ENCODE data around the gene PPP1R14C. TPM values are rescaled to one million over a fixed set of nuclear protein-coding genes. Genes with fewer than 3 reads are reported as not detected.

PPP1R14C gene
- total RNA-seq, 2 experiments from 2014 or later = 0.21 TPM; not detected in 1

- peaks cover 23% of the 10 kb centered on the region for H3K27me3 Mint-ChIP-seq
- H3K36me3 Mint-ChIP-seq (ENCODE audit: low read depth) = no peaks in the 10 kb centered on the region
- H3K4me3 Mint-ChIP-seq = no peak overlapping the region
- DNase-seq (no peak), ATAC-seq (no peak)
- H3K27ac Mint-ChIP-seq = no peak overlapping the region
- no peaks in the 10 kb centered on the region for H3K4me1 Mint-ChIP-seq
- H3K9me3 Mint-ChIP-seq (ENCODE audit: low read depth) = no peaks in the 10 kb centered on the region
- ChIA-PET CTCF (interaction anchor here (0.7 kb wide), 1 partner anchor 10 kb away, joined by 3 read pairs; no protein-coding TSS in a partner anchor), POLR2A (no interaction called here)
- intact Hi-C loops (cut with DNase I, micrococcal nuclease) = no loop called here
Observed at GRCh38 chr6:150280703-150281102, 137.9 kb downstream of the PPP1R14C start.

- Mint-ChIP-seq H3K27ac (no peak overlapping the region), H3K27me3 (peaks cover 32% of the 10 kb centered on the region), H3K9me3 (ENCODE audit: low read depth) (no peaks in the 10 kb centered on the region), H3K4me1 (no peaks in the 10 kb centered on the region), H3K4me3 (no peak overlapping the region), H3K36me3 (ENCODE audit: low read depth) (no peaks in the 10 kb centered on the region)
- no peak for DNase-seq
- intact Hi-C loops (cut with DNase I, micrococcal nuclease) = no loop called here
- ATAC-seq = no peak
- POLR2A ChIA-PET = no interaction called here
- CTCF ChIA-PET = no interaction called here
Observed at GRCh38 chr6:150281767-150282166, 138.9 kb downstream of the PPP1R14C start.

GRCh38 chr6:150282806-150283205 is 140.0 kb downstream of the PPP1R14C start:
- Mint-ChIP-seq H3K9me3 (ENCODE audit: low read depth) (no peaks in the 10 kb centered on the region), H3K27ac (no peak overlapping the region), H3K4me3 (no peak overlapping the region), H3K27me3 (peaks cover 32% of the 10 kb centered on the region), H3K4me1 (no peaks in the 10 kb centered on the region), H3K36me3 (ENCODE audit: low read depth) (no peaks in the 10 kb centered on the region)
- ATAC-seq (no peak), DNase-seq (no peak)
- POLR2A ChIA-PET = interaction anchor here (0.6 kb wide), 1 partner anchor 229 kb away, joined by 3 read pairs; no protein-coding TSS in a partner anchor
- CTCF ChIA-PET = no interaction called here
- intact Hi-C loops (cut with DNase I, micrococcal nuclease) = no loop called here

GRCh38 chr6:150286460-150286859 is 143.6 kb downstream of the PPP1R14C start:
- no peak overlapping the region for H3K4me3 Mint-ChIP-seq
- no peaks in the 10 kb centered on the region for H3K9me3 Mint-ChIP-seq (ENCODE audit: low read depth)
- peaks cover 30% of the 10 kb centered on the region for H3K27me3 Mint-ChIP-seq
- no peaks in the 10 kb centered on the region for H3K36me3 Mint-ChIP-seq (ENCODE audit: low read depth)
- DNase-seq (no peak), ATAC-seq (no peak)
- no peaks in the 10 kb centered on the region for H3K4me1 Mint-ChIP-seq
- CTCF ChIA-PET = no interaction called here
- intact Hi-C loops (cut with DNase I, micrococcal nuclease) = no loop called here
- POLR2A ChIA-PET = no interaction called here
- no peak overlapping the region for H3K27ac Mint-ChIP-seq

DNA sequence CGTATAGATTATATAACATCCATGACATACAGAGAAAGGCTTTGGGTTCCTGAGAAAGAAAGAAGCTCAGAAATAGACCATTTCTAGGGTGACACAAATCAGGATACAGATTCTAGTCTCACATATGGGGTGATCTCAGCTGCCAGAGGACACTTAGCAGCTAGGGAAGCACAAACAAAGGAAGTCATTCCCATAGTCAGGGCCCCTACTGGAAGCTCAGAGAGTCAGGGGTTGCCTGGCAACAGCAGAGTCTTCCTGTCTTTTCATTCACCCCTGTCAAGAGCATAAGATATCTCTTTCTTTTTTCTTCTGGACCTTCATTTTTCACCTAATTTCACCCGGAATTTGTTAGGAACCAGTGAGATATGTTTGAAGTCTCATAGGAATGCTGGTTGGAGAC is 144.1 kb downstream of the PPP1R14C start:
- ChIA-PET CTCF (no interaction called here), POLR2A (no interaction called here)
- no peaks in the 10 kb centered on the region for H3K4me1 Mint-ChIP-seq
- H3K4me3 Mint-ChIP-seq = no peak overlapping the region
- H3K36me3 Mint-ChIP-seq (ENCODE audit: low read depth) = no peaks in the 10 kb centered on the region
- ATAC-seq (no peak), DNase-seq (no peak)
- intact Hi-C loops (cut with DNase I, micrococcal nuclease) = no loop called here
- peaks cover 27% of the 10 kb centered on the region for H3K27me3 Mint-ChIP-seq
- no peaks in the 10 kb centered on the region for H3K9me3 Mint-ChIP-seq (ENCODE audit: low read depth)
- no peak overlapping the region for H3K27ac Mint-ChIP-seq

DNA sequence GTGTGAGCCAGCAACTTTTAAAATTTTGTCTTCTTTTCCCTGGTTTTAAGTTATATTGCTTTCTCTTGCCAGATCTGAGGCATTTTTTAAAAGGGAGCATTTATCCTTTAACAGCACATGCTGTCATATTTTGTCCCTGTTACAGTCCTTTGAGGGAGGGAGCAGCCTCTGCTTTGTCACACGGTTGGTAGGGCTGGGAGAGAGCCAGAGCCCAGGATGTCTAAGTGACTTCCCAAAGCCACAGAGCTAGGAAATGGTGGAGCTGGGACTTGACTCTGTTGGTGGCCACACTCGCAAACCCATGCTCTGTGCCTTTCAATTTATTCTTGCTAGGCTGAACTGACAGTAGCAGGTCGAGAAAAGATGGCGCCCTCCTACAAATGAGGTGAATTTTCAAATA is 145.6 kb downstream of the PPP1R14C start:
- Mint-ChIP-seq H3K36me3 (ENCODE audit: low read depth) (no peaks in the 10 kb centered on the region), H3K9me3 (ENCODE audit: low read depth) (no peaks in the 10 kb centered on the region), H3K4me3 (no peak overlapping the region), H3K27me3 (peaks cover 22% of the 10 kb centered on the region), H3K27ac (no peak overlapping the region), H3K4me1 (no peaks in the 10 kb centered on the region)
- CTCF ChIA-PET = interaction anchor here (0.5 to 0.9 kb wide), 3 partner anchors 12 to 298 kb away, joined by 3 read pairs; no protein-coding TSS in a partner anchor
- no peak for ATAC-seq
- POLR2A ChIA-PET = no interaction called here
- intact Hi-C loops (cut with DNase I, micrococcal nuclease) = no loop called here
- no peak for DNase-seq

GRCh38 chr6:150289454-150290071 is 146.7 kb downstream of the PPP1R14C start:
- Mint-ChIP-seq H3K27ac (no peak overlapping the region), H3K9me3 (ENCODE audit: low read depth) (no peaks in the 10 kb centered on the region), H3K4me3 (no peak overlapping the region), H3K36me3 (ENCODE audit: low read depth) (no peaks in the 10 kb centered on the region), H3K27me3 (peaks cover 21% of the 10 kb centered on the region), H3K4me1 (peaks cover 3% of the 10 kb centered on the region)
- intact Hi-C loops (cut with DNase I, micrococcal nuclease) = no loop called here
- DNase-seq (no peak), ATAC-seq (no peak)
- ChIA-PET POLR2A (no interaction called here), CTCF (interaction anchor here (1.2 kb wide), 1 partner anchor 33 kb away, joined by 4 read pairs; no protein-coding TSS in a partner anchor)

- no peak overlapping the region for H3K27ac Mint-ChIP-seq
- peaks cover 3% of the 10 kb centered on the region for H3K4me1 Mint-ChIP-seq
- peaks cover 17% of the 10 kb centered on the region for H3K27me3 Mint-ChIP-seq
- no peaks in the 10 kb centered on the region for H3K9me3 Mint-ChIP-seq (ENCODE audit: low read depth)
- no peak for ATAC-seq
- no peaks in the 10 kb centered on the region for H3K36me3 Mint-ChIP-seq (ENCODE audit: low read depth)
- no peak for DNase-seq
- intact Hi-C loops (cut with DNase I, micrococcal nuclease) = no loop called here
- POLR2A ChIA-PET = interaction anchor here (0.6 kb wide), 1 partner anchor 69 kb away, joined by 3 read pairs; no protein-coding TSS in a partner anchor
- no peak overlapping the region for H3K4me3 Mint-ChIP-seq
- CTCF ChIA-PET = no interaction called here
Observed at GRCh38 chr6:150290429-150290828, 147.6 kb downstream of the PPP1R14C start.

DNA sequence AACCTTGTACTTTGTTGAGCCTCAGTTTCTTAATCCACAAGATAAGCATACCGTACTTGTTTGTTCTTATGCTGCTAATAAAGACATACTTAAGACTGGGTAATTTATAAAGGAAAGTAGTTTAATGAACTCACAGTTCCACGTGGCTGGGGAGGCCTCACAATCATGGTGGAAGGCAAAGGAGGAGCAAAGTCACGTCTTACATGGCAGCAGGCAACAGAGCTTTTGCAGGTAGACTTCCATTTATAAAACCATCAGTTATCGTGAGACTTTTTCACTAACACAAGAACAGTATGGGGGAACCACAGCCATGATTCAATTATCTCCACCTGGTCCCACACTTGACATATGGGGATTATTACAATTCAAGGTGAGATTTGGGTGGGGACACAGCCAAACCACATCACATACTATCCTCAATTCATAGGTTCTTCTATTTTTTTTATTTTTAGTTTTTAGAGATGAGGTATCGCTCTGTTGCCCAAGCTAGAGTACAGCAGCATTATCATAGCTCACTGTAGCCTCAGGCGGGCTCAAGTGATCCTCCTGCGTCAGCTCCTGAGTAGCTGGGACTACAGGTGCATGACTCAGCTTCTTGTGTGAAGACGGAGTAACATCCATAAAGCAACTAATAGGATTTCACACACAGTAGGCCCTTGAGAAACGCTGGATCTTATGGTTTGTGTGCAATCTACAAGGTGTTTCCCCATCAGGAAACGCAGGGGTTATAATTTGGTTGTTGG is 149.3 kb downstream of the PPP1R14C start:
- Mint-ChIP-seq H3K4me3 (no peak overlapping the region), H3K4me1 (peaks cover 3% of the 10 kb centered on the region), H3K9me3 (ENCODE audit: low read depth) (peaks cover 5% of the 10 kb centered on the region), H3K36me3 (ENCODE audit: low read depth) (no peaks in the 10 kb centered on the region), H3K27me3 (peaks cover 11% of the 10 kb centered on the region), H3K27ac (no peak overlapping the region)
- intact Hi-C loops (cut with DNase I, micrococcal nuclease) = no loop called here
- CTCF ChIA-PET = no interaction called here
- POLR2A ChIA-PET = no interaction called here
- no peak for ATAC-seq
- DNase-seq = no peak

- peaks cover 12% of the 10 kb centered on the region for H3K9me3 Mint-ChIP-seq (ENCODE audit: low read depth)
- DNase-seq = no peak
- no peak overlapping the region for H3K4me3 Mint-ChIP-seq
- peaks cover 3% of the 10 kb centered on the region for H3K4me1 Mint-ChIP-seq
- POLR2A ChIA-PET = no interaction called here
- peaks cover 17% of the 10 kb centered on the region for H3K27me3 Mint-ChIP-seq
- H3K36me3 Mint-ChIP-seq (ENCODE audit: low read depth) = no peaks in the 10 kb centered on the region
- ATAC-seq = no peak
- H3K27ac Mint-ChIP-seq = no peak overlapping the region
- CTCF ChIA-PET = interaction anchor here (0.8 kb wide), 1 partner anchor 313 kb away, joined by 5 read pairs; no protein-coding TSS in a partner anchor
- intact Hi-C loops (cut with DNase I, micrococcal nuclease) = no loop called here
Observed at GRCh38 chr6:150293019-150293418, 150.2 kb downstream of the PPP1R14C start.

DNA sequence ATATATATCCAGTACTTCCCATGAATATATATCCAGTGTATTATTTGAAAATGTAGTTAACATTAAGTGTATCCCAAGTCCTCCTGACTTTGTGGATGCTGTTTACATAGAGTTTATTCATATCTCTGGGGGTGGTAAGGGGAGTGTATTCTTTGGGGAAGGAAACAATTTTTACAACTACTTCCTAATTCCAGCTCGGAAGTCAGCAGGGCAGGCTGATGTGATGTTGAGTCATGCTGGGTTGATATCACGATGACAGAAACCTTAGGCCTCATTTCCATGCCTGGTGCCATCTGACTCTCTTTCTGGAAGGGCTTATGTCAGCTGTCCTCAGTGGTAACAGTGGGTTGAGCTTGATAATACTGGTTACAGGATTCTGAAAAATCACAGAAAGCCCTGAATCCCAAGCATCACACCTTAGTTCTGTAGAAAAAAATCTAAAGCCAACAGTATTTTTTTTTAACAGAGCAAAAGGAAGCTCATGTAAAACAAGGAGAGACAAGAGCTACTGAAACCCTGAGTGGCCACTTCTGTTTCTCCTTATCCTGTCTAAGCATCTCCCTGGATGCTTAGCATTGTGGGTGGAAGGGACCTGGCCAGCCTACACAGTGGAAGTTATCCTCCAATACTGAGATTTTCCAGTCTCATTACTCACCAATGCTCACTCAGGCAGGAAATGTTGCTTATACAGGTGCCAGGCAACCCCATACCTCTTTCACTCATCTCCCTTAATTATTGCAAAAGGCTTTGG is 150.8 kb downstream of the PPP1R14C start:
- H3K4me1 Mint-ChIP-seq = peaks cover 3% of the 10 kb centered on the region
- POLR2A ChIA-PET = no interaction called here
- peak; percentile 75 for ATAC-seq
- no peak overlapping the region for H3K4me3 Mint-ChIP-seq
- H3K27me3 Mint-ChIP-seq = peaks cover 16% of the 10 kb centered on the region
- intact Hi-C loops (cut with DNase I, micrococcal nuclease) = no loop called here
- no peak overlapping the region for H3K27ac Mint-ChIP-seq
- CTCF ChIA-PET = interaction anchor here (0.6 to 0.8 kb wide), 2 partner anchors 313 to 469 kb away, joined by 3 to 5 read pairs; no protein-coding TSS in a partner anchor
- no peaks in the 10 kb centered on the region for H3K36me3 Mint-ChIP-seq (ENCODE audit: low read depth)
- H3K9me3 Mint-ChIP-seq (ENCODE audit: low read depth) = peaks cover 12% of the 10 kb centered on the region
- DNase-seq = no peak
